Osteoblast (primary cell): ENCODE data around the gene SLC22A24. TPM values are rescaled to one million over a fixed set of nuclear protein-coding genes. Genes with fewer than 3 reads are reported as not detected.

Source experiments
- DNase-seq: peaks from one replicate; pipeline ENCODE4 v3.0.0; 2011; ENCODE audit warnings: low spot score, mixed read lengths; ENCODE audit not compliant: insufficient read length; ENCODE audit errors: missing footprints
- H2AFZ ChIP-seq: 2 replicates; pipeline ENCODE4 v1.6.0; 2011; ENCODE audit warnings: mild to moderate bottlenecking, low read length
- H3K27ac ChIP-seq: 2 replicates; pipeline ENCODE4 v1.5.1; 2011; ENCODE audit warnings: mild to moderate bottlenecking, low read depth, low read length, moderate library complexity
- H3K27me3 ChIP-seq: 2 replicates; pipeline ENCODE4 v1.6.0; 2012; ENCODE audit warnings: mild to moderate bottlenecking, control low read depth, inconsistent platforms, low read length, moderate library complexity; ENCODE audit not compliant: insufficient read depth
- H3K36me3 ChIP-seq: 2 replicates; pipeline ENCODE4 v1.5.1; 2011; ENCODE audit warnings: mild to moderate bottlenecking, low read length, control low read depth, moderate library complexity; ENCODE audit not compliant: insufficient read depth
- H3K4me1 ChIP-seq: 2 replicates; pipeline ENCODE4 v1.5.1; 2011; ENCODE audit warnings: mild to moderate bottlenecking, low read length, control low read depth, moderate library complexity; ENCODE audit not compliant: insufficient read depth
- H3K4me2 ChIP-seq: 2 replicates; pipeline ENCODE4 v1.6.0; 2011; ENCODE audit warnings: mild to moderate bottlenecking, low read length; ENCODE audit not compliant: insufficient read depth
- H3K4me3 ChIP-seq: fragments of 200-600 bp; sonication (generic); 3 replicates; pipeline ENCODE4 v1.5.1; 2012; ENCODE audit warnings: mild to moderate bottlenecking, low read length, inconsistent platforms; ENCODE audit not compliant: insufficient read depth
- H3K79me2 ChIP-seq: 2 replicates; pipeline ENCODE4 v1.6.0; 2012; ENCODE audit warnings: mild to moderate bottlenecking, low read length, control low read depth, inconsistent platforms; ENCODE audit not compliant: insufficient read depth
- H3K9me3 ChIP-seq: 2 replicates; pipeline ENCODE4 v1.5.1; 2011; ENCODE audit warnings: low read depth, low read length, control low read depth
- H4K20me1 ChIP-seq: 2 replicates; pipeline ENCODE4 v1.6.0; 2012; ENCODE audit warnings: mild to moderate bottlenecking, low read length, control low read depth; ENCODE audit not compliant: insufficient read depth
- CTCF ChIP-seq: IDR thresholded peaks from 2 replicates; pipeline ENCODE4 v1.5.1; 2011; ENCODE audit warnings: mild to moderate bottlenecking, low read depth, low read length, moderate library complexity; ENCODE audit errors: extremely low read depth
- total RNA-seq: library from RNA; depleted of rRNA; stranded (reverse); fragments of >200 nt; gene quantifications from 2 replicates; pipeline ENCODE4 v1.2.3, GENCODE V29; 2012

SLC22A24 gene
- total RNA-seq, 1 donor = not detected

GRCh38 chr11:63165706-63166310 is 21.8 kb upstream of the SLC22A24 start:
- Histone ChIP-seq H3K4me1 (no peaks in the 10 kb centered on the region), H4K20me1 (no peaks in the 10 kb centered on the region), H3K36me3 (no peaks in the 10 kb centered on the region), H3K27me3 (no peaks in the 10 kb centered on the region), H3K9me3 (no peaks in the 10 kb centered on the region), H3K4me2 (no peak overlapping the region), H3K79me2 (no peaks in the 10 kb centered on the region), H2AFZ (no peak overlapping the region), H3K27ac (no peak overlapping the region), H3K4me3 (no peak overlapping the region)
- TF ChIP-seq CTCF = no peak
- DNase-seq = no peak

- Histone ChIP-seq H3K36me3 (no peaks in the 10 kb centered on the region), H3K27ac (no peak overlapping the region), H3K9me3 (no peaks in the 10 kb centered on the region), H3K27me3 (no peaks in the 10 kb centered on the region), H3K79me2 (no peaks in the 10 kb centered on the region), H3K4me3 (no peak overlapping the region), H2AFZ (no peak overlapping the region), H4K20me1 (no peaks in the 10 kb centered on the region), H3K4me1 (no peaks in the 10 kb centered on the region), H3K4me2 (no peak overlapping the region)
- DNase-seq = no peak
- TF ChIP-seq CTCF = no peak
These were observed 11.8 kb upstream of the SLC22A24 start for GRCh38 chr11:63155794-63156193.

- TF ChIP-seq CTCF = no peak
- H3K27ac ChIP-seq = no peak overlapping the region
These were observed 2.6 kb upstream of the SLC22A24 start for GRCh38 chr11:63146581-63146980.

GRCh38 chr11:63142459-63142858 is 1.6 kb downstream of the SLC22A24 start:
- no peak for TF ChIP-seq CTCF
- DNase-seq = no peak
- H2AFZ ChIP-seq = no peak overlapping the region

More at GRCh38 chr11:63146581-63146980, 2.6 kb upstream of the SLC22A24 start:
- Histone ChIP-seq H3K9me3 (no peaks in the 10 kb centered on the region), H4K20me1 (no peaks in the 10 kb centered on the region), H3K4me2 (no peak overlapping the region), H3K4me3 (no peak overlapping the region), H3K79me2 (no peaks in the 10 kb centered on the region), H2AFZ (no peak overlapping the region), H3K4me1 (no peaks in the 10 kb centered on the region), H3K27me3 (no peaks in the 10 kb centered on the region), H3K36me3 (no peaks in the 10 kb centered on the region)
- DNase-seq = no peak

More at GRCh38 chr11:63142459-63142858, 1.6 kb downstream of the SLC22A24 start:
- Histone ChIP-seq H3K27ac (no peak overlapping the region), H3K79me2 (no peaks in the 10 kb centered on the region), H4K20me1 (no peaks in the 10 kb centered on the region), H3K9me3 (no peaks in the 10 kb centered on the region), H3K36me3 (no peaks in the 10 kb centered on the region), H3K4me2 (no peak overlapping the region), H3K4me3 (no peak overlapping the region), H3K27me3 (no peaks in the 10 kb centered on the region), H3K4me1 (no peaks in the 10 kb centered on the region)
